IMR-90 (cell line): ENCODE measurements around the gene PLGRKT. TPM values are rescaled to one million over a fixed set of nuclear protein-coding genes. Genes with fewer than 3 reads are reported as not detected.

ENCODE experiments used
- ATAC-seq: fragments of 200-7000 bp; cut with Tn5 transposase; 2 replicates; pipeline ENCODE4 v1.9.1; 2020; ENCODE audit warnings: low read depth, mild to moderate bottlenecking, moderate library complexity
- BruUV-seq: library from RNA; stranded (reverse); fragments of 400-500 nt; replicated peaks from 2 replicates; lab custom pipeline; 2021; lab: Mats Ljungman, UMichigan
- CTCF ChIA-PET: fragments of 300-600 bp; formaldehyde crosslinking; extraction: SDS; loops from one replicate; lab custom pipeline; 2021; ENCODE audit warnings: antibody characterized with exemption; lab: Yijun Ruan, JAX
- POLR2A ChIA-PET: fragments of 300-600 bp; sonication (Branson Sonifier 250); formaldehyde crosslinking; loops from one replicate; lab custom pipeline; 2022; ENCODE audit warnings: antibody characterized with exemption; ENCODE audit not compliant: unreplicated experiment; lab: Charles Lee
- DNase-seq: peaks from one replicate; pipeline ENCODE4 v3.0.0; 2013
- H2AFZ ChIP-seq: replicated peaks from 2 replicates; pipeline ENCODE3; 2013; ENCODE audit warnings: low read length, mild to moderate bottlenecking; ENCODE audit not compliant: poor library complexity
- H2AK5ac ChIP-seq: 2 replicates; pipeline ENCODE4 v1.6.1; 2013; ENCODE audit warnings: low read depth, low read length, inconsistent platforms
- H2AK9ac ChIP-seq: replicated peaks from 2 replicates; pipeline ENCODE3; 2013; ENCODE audit warnings: mild to moderate bottlenecking, low read depth, low read length, moderate library complexity; ENCODE audit not compliant: poor library complexity
- H2BK120ac ChIP-seq: 2 replicates; pipeline ENCODE4 v1.6.1; 2013; ENCODE audit warnings: low read depth, low read length, inconsistent platforms
- H2BK15ac ChIP-seq: 3 replicates; pipeline ENCODE4 v1.6.1; 2013; ENCODE audit warnings: low read depth, low read length, inconsistent platforms
- H2BK20ac ChIP-seq: 2 replicates; pipeline ENCODE4 v1.6.1; 2013; ENCODE audit warnings: low read depth, mild to moderate bottlenecking, inconsistent platforms, low read length, moderate library complexity
- H2BK5ac ChIP-seq: 2 replicates; pipeline ENCODE4 v1.6.1; 2013; ENCODE audit warnings: mild to moderate bottlenecking, low read depth, low read length, inconsistent platforms; ENCODE audit not compliant: poor library complexity, severe bottlenecking
- H3K14ac ChIP-seq: replicated peaks from 2 replicates; pipeline ENCODE4 v1.6.1; 2013; ENCODE audit warnings: low read depth, low read length, inconsistent platforms
- H3K18ac ChIP-seq: 2 replicates; pipeline ENCODE4 v1.6.1; 2013; ENCODE audit warnings: low read depth, low read length, control low read depth
- H3K23ac ChIP-seq: 2 replicates; pipeline ENCODE4 v1.6.1; 2013; ENCODE audit warnings: low read depth, low read length, inconsistent platforms
- H3K27ac ChIP-seq: 2 replicates; pipeline ENCODE4 v1.5.1; 2013; ENCODE audit warnings: mild to moderate bottlenecking, control low read depth, low read length; ENCODE audit not compliant: insufficient read depth
- H3K27me3 ChIP-seq: 2 replicates; pipeline ENCODE4 v1.6.1; 2013; ENCODE audit warnings: low read length; ENCODE audit not compliant: control insufficient read depth, insufficient read depth
- H3K36me3 ChIP-seq: 2 replicates; pipeline ENCODE4 v1.6.1; 2013; ENCODE audit warnings: low read length, mixed read lengths; ENCODE audit not compliant: control insufficient read depth, insufficient read depth
- H3K4ac ChIP-seq: 2 replicates; pipeline ENCODE4 v1.6.1; 2013; ENCODE audit warnings: low read depth, low read length, inconsistent platforms
- H3K4me1 ChIP-seq: 2 replicates; pipeline ENCODE4 v1.6.1; 2013; ENCODE audit warnings: low read length, mixed read lengths; ENCODE audit not compliant: control insufficient read depth, insufficient read depth
- H3K4me2 ChIP-seq: 2 replicates; pipeline ENCODE4 v1.6.1; 2013; ENCODE audit warnings: low read depth, mild to moderate bottlenecking, control low read depth, low read length, moderate library complexity
- H3K4me3 ChIP-seq: 2 replicates; pipeline ENCODE4 v1.5.1; 2013; ENCODE audit warnings: low read depth, mild to moderate bottlenecking, control low read depth, low read length, moderate library complexity; ENCODE audit not compliant: insufficient read depth
- H3K56ac ChIP-seq: 2 replicates; pipeline ENCODE4 v1.6.1; 2013; ENCODE audit warnings: low read length, inconsistent platforms; ENCODE audit not compliant: insufficient read depth; ENCODE audit errors: extremely low read depth
- H3K79me1 ChIP-seq, 2 experiments: 2 replicates each; pipeline ENCODE4 v1.6.1; 2013; ENCODE audit warnings: low read length in 2 of 2, inconsistent platforms in 1 of 2, low read depth in 1 of 2
- H3K9ac ChIP-seq: 2 replicates; pipeline ENCODE4 v1.6.1; 2013; ENCODE audit warnings: low read depth, low read length, control low read depth
- H3K9me1 ChIP-seq: 2 replicates; pipeline ENCODE4 v1.6.1; 2013; ENCODE audit warnings: low read length, inconsistent platforms; ENCODE audit not compliant: insufficient read depth
- H3K9me3 ChIP-seq: 2 replicates; pipeline ENCODE4 v1.6.1; 2013; ENCODE audit warnings: low read length; ENCODE audit not compliant: control insufficient read depth, insufficient read depth
- H4K20me1 ChIP-seq: 2 replicates; pipeline ENCODE4 v1.6.1; 2013; ENCODE audit warnings: low read length, inconsistent platforms; ENCODE audit not compliant: insufficient read depth
- H4K5ac ChIP-seq: 2 replicates; pipeline ENCODE4 v1.6.1; 2013; ENCODE audit warnings: mild to moderate bottlenecking, low read depth, low read length, control low read depth
- H4K8ac ChIP-seq, 2 experiments: 2 replicates each; pipeline ENCODE4 v1.6.1; 2013; ENCODE audit warnings: low read depth in 2 of 2, low read length in 2 of 2, control low read depth in 1 of 2, inconsistent platforms in 1 of 2
- H4K91ac ChIP-seq: 2 replicates; pipeline ENCODE4 v1.6.1; 2013; ENCODE audit warnings: low read depth, low read length, inconsistent platforms; ENCODE audit not compliant: insufficient read depth
- BHLHE40 ChIP-seq: fragments of 150-350 bp; IDR thresholded peaks from 2 replicates; pipeline ENCODE4 v1.6.1; 2016; ENCODE audit warnings: mild to moderate bottlenecking, low read depth, low read length
- CEBPB ChIP-seq: IDR thresholded peaks from 2 replicates; pipeline ENCODE4 v1.6.1; 2012; ENCODE audit warnings: low read depth, low read length, improper control_type of control experiment
- CHD1 ChIP-seq: IDR thresholded peaks from 2 replicates; pipeline ENCODE4 v1.6.1; 2012; ENCODE audit warnings: low read depth, low read length, improper control_type of control experiment
- FOS ChIP-seq: fragments of 150-350 bp; IDR thresholded peaks from 2 replicates; pipeline ENCODE4 v1.6.1; 2016; ENCODE audit warnings: low read depth, low read length
- MAFK ChIP-seq: IDR thresholded peaks from 2 replicates; pipeline ENCODE4 v1.6.1; 2012; ENCODE audit warnings: low read depth, low read length, improper control_type of control experiment
- MAZ ChIP-seq: IDR thresholded peaks from 2 replicates; pipeline ENCODE4 v1.6.1; 2012; ENCODE audit warnings: low read depth, mild to moderate bottlenecking, low read length, improper control_type of control experiment, moderate library complexity, borderline replicate concordance
- MXI1 ChIP-seq: IDR thresholded peaks from 2 replicates; pipeline ENCODE4 v1.6.1; 2012; ENCODE audit warnings: low read depth, mild to moderate bottlenecking, low read length, moderate library complexity, borderline replicate concordance
- NFE2L2 ChIP-seq: fragments of 150-350 bp; IDR thresholded peaks from 2 replicates; pipeline ENCODE4 v1.6.1; 2016; ENCODE audit warnings: low read depth, mild to moderate bottlenecking, low read length
- POLR2A ChIP-seq: IDR thresholded peaks from 2 replicates; pipeline ENCODE4 v1.6.1; 2012; ENCODE audit warnings: mild to moderate bottlenecking, low read depth, low read length
- RAD21 ChIP-seq: IDR thresholded peaks from 2 replicates; pipeline ENCODE4 v1.6.1; 2012; ENCODE audit warnings: low read length, improper control_type of control experiment
- RCOR1 ChIP-seq: IDR thresholded peaks from 2 replicates; pipeline ENCODE4 v1.6.1; 2012; ENCODE audit warnings: mild to moderate bottlenecking, low read length, improper control_type of control experiment; ENCODE audit not compliant: insufficient replicate concordance
- RFX5 ChIP-seq: IDR thresholded peaks from 2 replicates; pipeline ENCODE4 v1.8.0; 2012; ENCODE audit warnings: low read depth, mild to moderate bottlenecking, low read length, moderate library complexity
- SMC3 ChIP-seq: fragments of 150-350 bp; IDR thresholded peaks from 2 replicates; pipeline ENCODE4 v1.6.1; 2016; ENCODE audit warnings: low read depth, mild to moderate bottlenecking, antibody characterized with exemption, low read length, moderate library complexity
- WGBS, 2 experiments: methylation state at CpG; one replicate each; pipeline versions ENCODE4 v1.1.5 to v1.1.7; 2013; ENCODE audit warnings: missing lambda C conversion rate in 2 of 2; ENCODE audit not compliant: insufficient read length in 1 of 2; ENCODE audit errors: extremely low coverage in 2 of 2; 5-methylcytosine and 5-hydroxymethylcytosine counted together
- dilution Hi-C: fragments of 300-500 bp; cut with HindIII; formaldehyde crosslinking; loops from one replicate; pipeline ENCODE4 v1.14.3; 2018; ENCODE audit warnings: low sequenced_read_pairs; ENCODE audit not compliant: unreplicated experiment
- in situ Hi-C: fragments of 300-500 bp; cut with MboI; formaldehyde crosslinking; loops from 3 replicates; pipeline ENCODE4 v1.14.3; 2019; ENCODE audit warnings: low sequenced_read_pairs, inconsistent platforms, mixed read lengths
- intact Hi-C: fragments of 100-400 bp; cut with micrococcal nuclease; formaldehyde crosslinking; loops from 2 replicates; pipeline ENCODE4 v1.10.0; 2022
- polyA plus RNA-seq, 3 experiments: library from polyadenylated mRNA; depleted of rRNA; stranded (reverse); fragments of >200 nt; gene quantifications; 2 replicates each; pipeline ENCODE4 v1.2.3, GENCODE V29; 2012; ENCODE audit warnings: low replicate concordance in 1 of 3
- total RNA-seq: library from RNA; depleted of rRNA; stranded (reverse); fragments of >200 nt; gene quantifications from 2 replicates; pipeline ENCODE4 v1.2.3, GENCODE V29; 2012
- TF ChIP-seq, protein P1 (sequence below): fragments of 150-350 bp; IDR thresholded peaks from 2 replicates; pipeline ENCODE4 v1.6.1; 2016; ENCODE audit warnings: low read depth, mild to moderate bottlenecking, low read length, moderate library complexity, borderline replicate concordance
- TF ChIP-seq, protein P2 (sequence below): conservative IDR thresholded peaks from 2 replicates; pipeline ENCODE4 v1.5.1; 2012; ENCODE audit warnings: mild to moderate bottlenecking, low read depth, low read length, improper control_type of control experiment
- TF ChIP-seq, protein P3 (sequence below): fragments of 150-350 bp; IDR thresholded peaks from 2 replicates; pipeline ENCODE4 v1.6.1; 2017; ENCODE audit warnings: mild to moderate bottlenecking, antibody characterized with exemption, low read length, low read depth

PLGRKT gene
- total and polyA plus RNA-seq, 2 of the 4 experiments (the other 2 are of a cell fraction), result 10.8 to 12.7 TPM

DNA sequence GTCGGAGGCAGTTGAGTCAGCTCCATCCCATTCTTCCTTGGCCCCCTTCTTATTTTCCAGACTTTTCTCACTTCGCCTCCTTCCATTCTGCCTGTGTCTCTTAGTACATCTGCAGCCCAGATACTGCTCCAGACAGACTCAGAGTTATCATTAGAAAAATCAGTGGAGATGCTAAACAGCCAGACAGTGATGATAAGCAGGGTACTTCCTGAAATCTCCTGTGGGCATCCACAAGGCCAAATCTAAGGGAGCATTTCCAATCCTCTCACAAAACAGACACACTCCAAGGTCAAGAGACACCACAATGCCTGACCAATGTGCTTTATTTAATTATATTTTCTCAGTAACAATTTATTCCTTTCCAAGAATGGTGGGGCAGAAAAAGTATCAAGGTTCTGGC is 83.5 kb downstream of the PLGRKT start:
- CTCF ChIA-PET, result no interaction called here
- Histone ChIP-seq H3K79me1 (no peaks in the 10 kb centered on the region), H3K36me3 (no peaks in the 10 kb centered on the region), H4K91ac (no peak overlapping the region), H2BK20ac (no peak overlapping the region), H3K9me3 (peaks cover 3% of the 10 kb centered on the region; the same call in 1 of the 2 replicates), H3K56ac (no peak overlapping the region), H3K27ac (no peak overlapping the region), H2AK5ac (no peak overlapping the region), H3K9ac (no peak overlapping the region), H2BK5ac (no peak overlapping the region), H2BK120ac (no peak overlapping the region), H2AK9ac (no peak overlapping the region), H4K5ac (no peak overlapping the region), H4K8ac (no peak overlapping the region), H3K18ac (no peak overlapping the region), H3K23ac (no peak overlapping the region), H3K9me1 (no peaks in the 10 kb centered on the region), H2AFZ (no peak overlapping the region), H3K4ac (no peak overlapping the region), H3K14ac (no peak overlapping the region), H3K27me3 (peaks cover 1% of the 10 kb centered on the region; the same call in 1 of the 2 replicates), H3K4me2 (no peak overlapping the region), H3K4me1 (no peaks in the 10 kb centered on the region), H4K20me1 (no peaks in the 10 kb centered on the region), H3K4me3 (no peak overlapping the region), H2BK15ac (no peak overlapping the region)
- intact Hi-C loops (no loop called here), dilution Hi-C loops (no loop called here), in situ Hi-C loops (no loop called here)
- TF ChIP-seq POLR2A, result no peak
- TF ChIP-seq MAZ, result no peak
- no peak for TF ChIP-seq CEBPB
- TF ChIP-seq BHLHE40, result no peak
- TF ChIP-seq SMC3, result no peak
- no peak for TF ChIP-seq RAD21
- no peak for TF ChIP-seq FOS
- no peak for TF ChIP-seq MXI1
- TF ChIP-seq NFE2L2, result no peak
- TF ChIP-seq, protein P1, sequence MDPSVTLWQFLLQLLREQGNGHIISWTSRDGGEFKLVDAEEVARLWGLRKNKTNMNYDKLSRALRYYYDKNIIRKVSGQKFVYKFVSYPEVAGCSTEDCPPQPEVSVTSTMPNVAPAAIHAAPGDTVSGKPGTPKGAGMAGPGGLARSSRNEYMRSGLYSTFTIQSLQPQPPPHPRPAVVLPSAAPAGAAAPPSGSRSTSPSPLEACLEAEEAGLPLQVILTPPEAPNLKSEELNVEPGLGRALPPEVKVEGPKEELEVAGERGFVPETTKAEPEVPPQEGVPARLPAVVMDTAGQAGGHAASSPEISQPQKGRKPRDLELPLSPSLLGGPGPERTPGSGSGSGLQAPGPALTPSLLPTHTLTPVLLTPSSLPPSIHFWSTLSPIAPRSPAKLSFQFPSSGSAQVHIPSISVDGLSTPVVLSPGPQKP, result no peak
- TF ChIP-seq CHD1, result no peak
- TF ChIP-seq RFX5, result no peak
- no peak for TF ChIP-seq MAFK
- no peak for TF ChIP-seq RCOR1
- TF ChIP-seq, protein P2, sequence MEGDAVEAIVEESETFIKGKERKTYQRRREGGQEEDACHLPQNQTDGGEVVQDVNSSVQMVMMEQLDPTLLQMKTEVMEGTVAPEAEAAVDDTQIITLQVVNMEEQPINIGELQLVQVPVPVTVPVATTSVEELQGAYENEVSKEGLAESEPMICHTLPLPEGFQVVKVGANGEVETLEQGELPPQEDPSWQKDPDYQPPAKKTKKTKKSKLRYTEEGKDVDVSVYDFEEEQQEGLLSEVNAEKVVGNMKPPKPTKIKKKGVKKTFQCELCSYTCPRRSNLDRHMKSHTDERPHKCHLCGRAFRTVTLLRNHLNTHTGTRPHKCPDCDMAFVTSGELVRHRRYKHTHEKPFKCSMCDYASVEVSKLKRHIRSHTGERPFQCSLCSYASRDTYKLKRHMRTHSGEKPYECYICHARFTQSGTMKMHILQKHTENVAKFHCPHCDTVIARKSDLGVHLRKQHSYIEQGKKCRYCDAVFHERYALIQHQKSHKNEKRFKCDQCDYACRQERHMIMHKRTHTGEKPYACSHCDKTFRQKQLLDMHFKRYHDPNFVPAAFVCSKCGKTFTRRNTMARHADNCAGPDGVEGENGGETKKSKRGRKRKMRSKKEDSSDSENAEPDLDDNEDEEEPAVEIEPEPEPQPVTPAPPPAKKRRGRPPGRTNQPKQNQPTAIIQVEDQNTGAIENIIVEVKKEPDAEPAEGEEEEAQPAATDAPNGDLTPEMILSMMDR, result no peak
- TF ChIP-seq, protein P3, sequence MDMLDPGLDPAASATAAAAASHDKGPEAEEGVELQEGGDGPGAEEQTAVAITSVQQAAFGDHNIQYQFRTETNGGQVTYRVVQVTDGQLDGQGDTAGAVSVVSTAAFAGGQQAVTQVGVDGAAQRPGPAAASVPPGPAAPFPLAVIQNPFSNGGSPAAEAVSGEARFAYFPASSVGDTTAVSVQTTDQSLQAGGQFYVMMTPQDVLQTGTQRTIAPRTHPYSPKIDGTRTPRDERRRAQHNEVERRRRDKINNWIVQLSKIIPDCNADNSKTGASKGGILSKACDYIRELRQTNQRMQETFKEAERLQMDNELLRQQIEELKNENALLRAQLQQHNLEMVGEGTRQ, result no peak
- POLR2A ChIA-PET, result no interaction called here
- no TSS peak for BruUV-seq
- no CpG with 5 or more reads among the region's 2 CpGs for WGBS, 2 experiments
- DNase-seq (no peak), ATAC-seq (no peak)
